GM12878 (cell line): ENCODE data around the gene GORASP1. TPM values are rescaled to one million over a fixed set of nuclear protein-coding genes. Genes with fewer than 3 reads are reported as not detected.

Experiments
- ATAC-seq: fragments of 200-7000 bp; cut with Tn5 transposase; 3 replicates; pipeline ENCODE4 v1.9.1; 2020; ENCODE audit warnings: mild to moderate bottlenecking, moderate library complexity
- BruUV-seq: library from RNA; stranded (reverse); fragments of 400-500 nt; replicated peaks from 2 replicates; lab custom pipeline; 2021; lab: Mats Ljungman, UMichigan
- CTCF ChIA-PET: fragments of 300-600 bp; sonication (Branson Sonifier 250); formaldehyde crosslinking; extraction: SDS; loops from one replicate; lab custom pipeline; 2021; ENCODE audit warnings: inconsistent platforms; lab: Yijun Ruan, JAX
- POLR2A ChIA-PET: fragments of 350-600 bp; formaldehyde crosslinking; extraction: SDS; loops from one replicate; lab custom pipeline; 2021; ENCODE audit warnings: inconsistent platforms; lab: Charles Lee
- RAD21 ChIA-PET: fragments of 300-600 bp; sonication (Branson Sonifier 250); formaldehyde crosslinking; loops from one replicate; lab custom pipeline; 2023; ENCODE audit warnings: antibody characterized with exemption; ENCODE audit not compliant: unreplicated experiment; lab: Charles Lee
- SMC1A ChIA-PET: fragments of 300-600 bp; sonication (Branson Sonifier 250); formaldehyde crosslinking; loops from one replicate; lab custom pipeline; 2023; ENCODE audit not compliant: unreplicated experiment, uncharacterized antibody; lab: Charles Lee
- DNase-seq: peaks from one replicate; pipeline ENCODE4 v3.0.0-alpha.2; 2011; ENCODE audit warnings: low read depth, low spot score
- FAIRE-seq: peaks from 3 replicates; lab custom pipeline; 2011; peaks lifted over from hg19 to GRCh38; lab: Jason Lieb, UNC
- H2AFZ ChIP-seq: 2 replicates; pipeline ENCODE4 v1.6.0; 2011; ENCODE audit warnings: low read depth, low read length, control low read depth; ENCODE audit not compliant: control insufficient read depth
- H3K27ac ChIP-seq: 2 replicates; pipeline ENCODE4 v1.5.1; 2011; ENCODE audit warnings: control low read depth; ENCODE audit not compliant: control insufficient read depth, insufficient read depth
- H3K27me3 ChIP-seq, 2 experiments: replicated peaks in 1 of 2; 2 replicates each; pipeline versions ENCODE4 v1.6.0 to v1.6.1; 2011; ENCODE audit warnings: low read length in 1 of 2; ENCODE audit not compliant: control insufficient read depth in 2 of 2, insufficient read depth in 2 of 2
- H3K36me3 ChIP-seq, 2 experiments: 2 replicates each; pipeline ENCODE4 v1.5.1; 2011; ENCODE audit warnings: low read length in 1 of 2; ENCODE audit not compliant: control insufficient read depth in 2 of 2, insufficient read depth in 2 of 2
- H3K4me1 ChIP-seq: 2 replicates; pipeline ENCODE4 v1.6.1; 2011; ENCODE audit warnings: mild to moderate bottlenecking, low read length, moderate library complexity, mixed read lengths; ENCODE audit not compliant: control insufficient read depth, insufficient read depth
- H3K4me2 ChIP-seq: 2 replicates; pipeline ENCODE4 v1.6.0; 2011; ENCODE audit warnings: control low read depth; ENCODE audit not compliant: control insufficient read depth, insufficient read depth
- H3K4me3 ChIP-seq: fragments of 200-600 bp; sonication (generic); 2 replicates; pipeline ENCODE4 v1.5.1; 2016
- H3K79me2 ChIP-seq: 2 replicates; pipeline ENCODE4 v1.6.0; 2011; ENCODE audit warnings: low read length; ENCODE audit not compliant: control insufficient read depth, insufficient read depth
- H3K9ac ChIP-seq: 2 replicates; pipeline ENCODE4 v1.8.0; 2011; ENCODE audit warnings: low read length, control low read depth, mixed read lengths; ENCODE audit not compliant: control insufficient read depth, insufficient read depth
- H3K9me3 ChIP-seq: replicated peaks from 3 replicates; pipeline ENCODE4 v1.5.1; 2011; ENCODE audit warnings: mild to moderate bottlenecking, low read length; ENCODE audit not compliant: control insufficient read depth, insufficient read depth
- H4K20me1 ChIP-seq: 2 replicates; pipeline ENCODE4 v1.6.0; 2011; ENCODE audit not compliant: control insufficient read depth, insufficient read depth
- ATF2 ChIP-seq: IDR thresholded peaks from 2 replicates; pipeline ENCODE4 v1.6.1; 2012; ENCODE audit warnings: low read length, inconsistent platforms
- CEBPB ChIP-seq, 2 experiments: fragments of 150-350 bp in 1 of 2; IDR thresholded peaks; 2 replicates each; pipeline ENCODE4 v1.6.1; 2012 to 2014; ENCODE audit warnings: low read depth in 2 of 2, low read length in 2 of 2, borderline replicate concordance in 1 of 2, inconsistent platforms in 1 of 2
- CHD2 ChIP-seq: IDR thresholded peaks from 2 replicates; pipeline ENCODE4 v1.6.1; 2011; ENCODE audit warnings: low read depth, low read length, improper control_type of control experiment, borderline replicate concordance
- CTCF ChIP-seq, 3 experiments: IDR thresholded peaks in 2 of 3; conservative IDR thresholded peaks in 1 of 3; 2 replicates each; pipeline ENCODE4 v1.5.1; 2011; ENCODE audit warnings: low read depth in 3 of 3, low read length in 3 of 3, mild to moderate bottlenecking in 3 of 3, control low read depth in 2 of 3, moderate library complexity in 2 of 3, inconsistent platforms in 1 of 3, mixed read lengths in 1 of 3; ENCODE audit not compliant: control insufficient read depth in 2 of 3, insufficient read depth in 1 of 3; ENCODE audit errors: extremely low read depth in 1 of 3
- E2F4 ChIP-seq: IDR thresholded peaks from 2 replicates; pipeline ENCODE4 v1.6.1; 2012; ENCODE audit warnings: low read depth, low read length, improper control_type of control experiment
- FOXM1 ChIP-seq: IDR thresholded peaks from 2 replicates; pipeline ENCODE4 v1.6.1; 2012; ENCODE audit warnings: low read depth, mild to moderate bottlenecking, inconsistent platforms, low read length, moderate library complexity
- IKZF1 ChIP-seq: fragments of 450-650 bp; conservative IDR thresholded peaks from 2 replicates; pipeline ENCODE4 v1.6.1; 2017; ENCODE audit warnings: antibody characterized with exemption, mild to moderate bottlenecking
- KAT2A ChIP-seq: conservative IDR thresholded peaks from 2 replicates; pipeline ENCODE4 v1.6.1; 2011; ENCODE audit warnings: low read depth, low read length; ENCODE audit not compliant: control insufficient read depth
- NR2C1 ChIP-seq: fragments of 450-650 bp; IDR thresholded peaks from 2 replicates; pipeline ENCODE4 v1.6.1; 2017; ENCODE audit warnings: antibody characterized with exemption, mild to moderate bottlenecking, moderate library complexity
- RB1 ChIP-seq: fragments of 450-650 bp; formaldehyde crosslinking; IDR thresholded peaks from 2 replicates; pipeline ENCODE4 v1.6.1; 2017; ENCODE audit warnings: mild to moderate bottlenecking, borderline replicate concordance
- RUNX3 ChIP-seq: IDR thresholded peaks from 2 replicates; pipeline ENCODE4 v1.6.1; 2012; ENCODE audit warnings: low read length, inconsistent platforms
- SMAD1 ChIP-seq: fragments of 450-650 bp; IDR thresholded peaks from 2 replicates; pipeline ENCODE4 v1.6.1; 2018; ENCODE audit warnings: mild to moderate bottlenecking, low read depth; ENCODE audit not compliant: partially characterized antibody
- SMARCA5 ChIP-seq: fragments of 450-650 bp; IDR thresholded peaks from 2 replicates; pipeline ENCODE4 v1.6.1; 2017; ENCODE audit warnings: mild to moderate bottlenecking
- STAT1 ChIP-seq: fragments of 450-650 bp; conservative IDR thresholded peaks from 2 replicates; pipeline ENCODE4 v1.6.1; 2014; ENCODE audit warnings: antibody characterized with exemption, mild to moderate bottlenecking
- ZNF687 ChIP-seq: fragments of 450-650 bp; IDR thresholded peaks from 2 replicates; pipeline ENCODE4 v1.6.1; 2017; ENCODE audit warnings: mild to moderate bottlenecking, moderate library complexity
- WGBS: methylation state at CpG from one replicate; pipeline ENCODE4 v1.1.6; 2016; ENCODE audit warnings: low lambda C conversion rate; ENCODE audit not compliant: insufficient replicate concordance, insufficient coverage; ENCODE audit errors: missing lambda C conversion rate; 5-methylcytosine and 5-hydroxymethylcytosine counted together
- in situ Hi-C: fragments of 300-500 bp; cut with MboI; formaldehyde crosslinking; loops from 9 replicates; pipeline ENCODE4 v1.14.3; 2018; ENCODE audit warnings: mixed read lengths
- intact Hi-C: fragments of 100-400 bp; cut with micrococcal nuclease; formaldehyde crosslinking; loops from one replicate; pipeline ENCODE4 v1.14.2; 2022; ENCODE audit not compliant: unreplicated experiment
- polyA plus RNA-seq, 11 experiments: library from polyadenylated mRNA; depleted of rRNA in 4 of 11; unstranded in 6 of 11; stranded (reverse) in 5 of 11; fragments of >200 nt; fragmentation: Nextera tagmentation in 4 of 11; fragmentation: Illumina TruSeq in 1 of 11; extraction: Ambion mirVana in 4 of 11; extraction: Trizol in 1 of 11; gene quantifications; 1 replicate in 1 of 11; 2 replicates in 10 of 11; pipeline versions ENCODE4 v1.2.1 to v1.2.3, GENCODE V29; 2011 to 2016; ENCODE audit warnings: inconsistent platforms in 2 of 11, missing spikeins in 2 of 11, low read depth in 1 of 11
- total RNA-seq, 4 experiments: library from RNA; depleted of rRNA in 3 of 4; stranded (reverse); fragments of >200 nt in 3 of 4; fragmentation: Illumina TruSeq in 1 of 4; extraction: Trizol in 1 of 4; gene quantifications; 2 replicates each; pipeline versions ENCODE4 v1.2.1 to v1.2.3, GENCODE V29; 2013 to 2021

Gene GORASP1
- total and polyA plus RNA-seq, 10 of the 15 experiments (the other 5 are each of a cell fraction or from before 2014, with no cell fraction given), result 3.6 to 32.7 (median 23.2) TPM

GRCh38 chr3:39112113-39112512, 4.7 kb upstream of the GORASP1 start:
- peaks cover 2% of the 10 kb centered on the region for H3K79me2 ChIP-seq
- H3K4me1 ChIP-seq, result peaks cover 17% of the 10 kb centered on the region
- no peaks in the 10 kb centered on the region for H3K27me3 ChIP-seq
- H3K36me3 ChIP-seq, result no peaks in the 10 kb centered on the region; a peak in 1 of 4 replicates
- FAIRE-seq, result no peak
- in situ Hi-C loops (no loop called here), intact Hi-C loops (no loop called here)
- ChIA-PET CTCF (no interaction called here), POLR2A (no interaction called here), SMC1A (no interaction called here)
- H3K27ac ChIP-seq, result no peak overlapping the region
- WGBS, result 65% methylated on average over 3 of the region's 3 CpGs
- no peak overlapping the region for H3K9ac ChIP-seq
- no peak overlapping the region for H2AFZ ChIP-seq
- no peaks in the 10 kb centered on the region for H3K9me3 ChIP-seq
- H3K4me2 ChIP-seq, result no peak overlapping the region
- no peaks in the 10 kb centered on the region for H4K20me1 ChIP-seq
- TF ChIP-seq SMARCA5 (no peak), E2F4 (no peak), CTCF (IDR thresholded peaks at IDR 0.05 in 2 of 3, conservative IDR thresholded peaks at IDR 0.05 in 1 of 3; ENCODE audit: control insufficient read depth in 2 of 3, extremely low read depth in 1 of 3, insufficient read depth in 1 of 3, low read depth in 3 of 3, low read length in 3 of 3) (no peak), ZNF687 (no peak), ATF2 (no peak), STAT1 (no peak), CEBPB (IDR thresholded peaks at IDR 0.05; ENCODE audit: borderline replicate concordance in 1 of 2, low read depth in 2 of 2, low read length in 2 of 2) (no peak), NR2C1 (no peak), CHD2 (no peak), RB1 (no peak), RUNX3 (no peak), IKZF1 (no peak), FOXM1 (no peak), SMAD1 (no peak), KAT2A (no peak)
- TF ChIP-seq, all 136 proteins: peak for 0
- no TSS peak for BruUV-seq
- RAD21 ChIA-PET, result no interaction called here
- H3K4me3 ChIP-seq, result no peak overlapping the region
- ATAC-seq, result no peak
- no peak for DNase-seq
